GM21529 (cell line): Measurements from ENCODE around the gene CAPN5.

Experiments used
- ATAC-seq: cut with Tn5 transposase; IDR thresholded peaks from one replicate; pipeline ENCODE4 v1.9.1; 2021; ENCODE audit not compliant: unreplicated experiment

CAPN5 gene

GRCh38 chr11:77165066-77165465 lies 98.3 kb downstream of the CAPN5 start:
- no peak for ATAC-seq

GRCh38 chr11:77166021-77166420 lies 99.2 kb downstream of the CAPN5 start:
- no peak for ATAC-seq

- ATAC-seq, result no peak
Observed at GRCh38 chr11:77167111-77167626, 100.4 kb downstream of the CAPN5 start.

- ATAC-seq, result no peak
Observed at GRCh38 chr11:77167791-77168190, 101.0 kb downstream of the CAPN5 start.

- no peak for ATAC-seq
Observed at GRCh38 chr11:77170107-77170506, 103.3 kb downstream of the CAPN5 start.

- no peak for ATAC-seq
Observed at GRCh38 chr11:77171254-77171653, 104.5 kb downstream of the CAPN5 start.

GRCh38 chr11:77171885-77172665 lies 105.3 kb downstream of the CAPN5 start:
- ATAC-seq, result no peak

GRCh38 chr11:77172666-77172982 lies 105.9 kb downstream of the CAPN5 start:
- no peak for ATAC-seq

GRCh38 chr11:77173494-77173893 lies 106.7 kb downstream of the CAPN5 start:
- no peak for ATAC-seq

- ATAC-seq, result no peak
Observed at GRCh38 chr11:77174559-77174958, 107.8 kb downstream of the CAPN5 start.

- ATAC-seq, result no peak
Observed at GRCh38 chr11:77175021-77175842, 108.5 kb downstream of the CAPN5 start.
